A549 (cell line): ENCODE results near the gene OLFM1. TPM values are rescaled to one million over a fixed set of nuclear protein-coding genes. Genes with fewer than 3 reads are reported as not detected.

Experiments
- ATAC-seq, 2 experiments: fragments of 200-7000 bp in 1 of 2; fragments of >200 bp in 1 of 2; cut with Nextera tagmentation in 1 of 2; cut with Tn5 transposase in 1 of 2; 3 replicates each; pipeline versions ENCODE4 v1.8.0 to v1.9.1; 2018 to 2020; ENCODE audit warnings: mild to moderate bottlenecking in 1 of 2, moderate library complexity in 1 of 2
- CTCF ChIA-PET: fragments of 300-600 bp; sonication (Branson Sonifier 250); formaldehyde crosslinking; extraction: SDS; loops from one replicate; lab custom pipeline; 2021; ENCODE audit warnings: antibody characterized with exemption, inconsistent platforms; lab: Yijun Ruan, JAX
- POLR2A ChIA-PET: fragments of 350-600 bp; formaldehyde crosslinking; extraction: SDS; loops from one replicate; lab custom pipeline; 2021; ENCODE audit warnings: antibody characterized with exemption, inconsistent platforms; lab: Yijun Ruan, JAX
- DNase-seq, 2 experiments: peaks; one replicate each; pipeline versions ENCODE4 v3.0.0 to v3.0.0-alpha.2; 2011 to 2016; ENCODE audit warnings: low read depth in 1 of 2, low spot score in 1 of 2
- FAIRE-seq: peaks from 2 replicates; lab custom pipeline; 2011; peaks lifted over from hg19 to GRCh38; lab: Jason Lieb, UNC
- H3K27ac ChIP-seq, 2 experiments: fragments of >200 bp; sonication (Bioruptor Twin); formaldehyde crosslinking; 3 replicates each; pipeline ENCODE4 v1.5.1; 2016 to 2017
- H3K4me1 ChIP-seq: fragments of >200 bp; sonication (Bioruptor Twin); formaldehyde crosslinking; 3 replicates; pipeline ENCODE4 v1.6.1; 2016
- H3K4me2 ChIP-seq: fragments of >200 bp; sonication (Bioruptor Twin); formaldehyde crosslinking; 3 replicates; pipeline ENCODE4 v1.6.1; 2016
- H3K4me3 ChIP-seq: fragments of >200 bp; sonication (Bioruptor Twin); formaldehyde crosslinking; 3 replicates; pipeline ENCODE4 v1.5.1; 2016
- H3K9me3 ChIP-seq: fragments of >200 bp; sonication (Bioruptor Twin); formaldehyde crosslinking; 3 replicates; pipeline ENCODE4 v1.6.1; 2016
- CBX2 ChIP-seq: fragments of 200-600 bp; sonication (generic); IDR thresholded peaks from 2 replicates; pipeline ENCODE4 v1.6.1; 2016; ENCODE audit warnings: low read depth, mild to moderate bottlenecking, borderline replicate concordance
- CEBPB ChIP-seq, 2 experiments: fragments of >200 bp in 1 of 2; sonication (Bioruptor Twin) in 1 of 2; formaldehyde crosslinking in 1 of 2; IDR thresholded peaks; 2 replicates each; pipeline ENCODE4 v1.6.1; 2012 to 2016
- CHD2 ChIP-seq: fragments of 150-350 bp; IDR thresholded peaks from 2 replicates; pipeline ENCODE4 v1.6.1; 2014; ENCODE audit warnings: low read length; ENCODE audit not compliant: partially characterized antibody
- CHD4 ChIP-seq: fragments of 200-600 bp; sonication (generic); IDR thresholded peaks from 2 replicates; pipeline ENCODE4 v1.6.1; 2016; ENCODE audit warnings: antibody characterized with exemption, mild to moderate bottlenecking, borderline replicate concordance
- FOSB ChIP-seq: fragments of 250-450 bp; sonication (Bioruptor Pico); IDR thresholded peaks from 2 replicates; pipeline ENCODE4 v1.5.0; 2020; ENCODE audit warnings: mild to moderate bottlenecking, moderate library complexity
- FOSL2 ChIP-seq, 2 experiments: fragments of 450-650 bp in 1 of 2; fragments of >200 bp in 1 of 2; sonication (Bioruptor Twin) in 1 of 2; formaldehyde crosslinking; IDR thresholded peaks; 2 replicates each; pipeline versions ENCODE4 v1.5.0 to v1.6.1; 2016 to 2020; ENCODE audit warnings: mild to moderate bottlenecking in 1 of 2, moderate library complexity in 1 of 2
- FOXS1 ChIP-seq: fragments of 250-450 bp; sonication (Bioruptor Pico); IDR thresholded peaks from 2 replicates; pipeline ENCODE4 v1.5.0; 2020; ENCODE audit warnings: mild to moderate bottlenecking, moderate library complexity
- HEYL ChIP-seq: fragments of 250-450 bp; sonication (Bioruptor Pico); IDR thresholded peaks from 2 replicates; pipeline ENCODE4 v1.8.0; 2021; ENCODE audit warnings: mild to moderate bottlenecking, moderate library complexity
- JUNB ChIP-seq: fragments of >200 bp; sonication (Bioruptor Twin); formaldehyde crosslinking; IDR thresholded peaks from 2 replicates; pipeline ENCODE4 v1.6.1; 2016
- KDM5A ChIP-seq: fragments of 200-600 bp; sonication (generic); IDR thresholded peaks from 2 replicates; pipeline ENCODE4 v1.6.1; 2016; ENCODE audit warnings: antibody characterized with exemption, mild to moderate bottlenecking
- MAZ ChIP-seq: fragments of 150-350 bp; IDR thresholded peaks from 2 replicates; pipeline ENCODE4 v1.6.1; 2014; ENCODE audit warnings: antibody characterized with exemption, low read depth, low read length, borderline replicate concordance
- MYC ChIP-seq: IDR thresholded peaks from 2 replicates; pipeline ENCODE4 v1.6.1; 2012; ENCODE audit warnings: mild to moderate bottlenecking, inconsistent platforms, low read length, improper control_type of control experiment, borderline replicate concordance
- RCOR1 ChIP-seq: fragments of 150-350 bp; IDR thresholded peaks from 2 replicates; pipeline ENCODE4 v1.6.1; 2014; ENCODE audit warnings: antibody characterized with exemption, low read length, low read depth
- RNF2 ChIP-seq: fragments of 200-600 bp; sonication (generic); IDR thresholded peaks from 2 replicates; pipeline ENCODE4 v1.6.1; 2016; ENCODE audit warnings: low read depth, mild to moderate bottlenecking, antibody characterized with exemption, moderate library complexity, borderline replicate concordance
- WGBS: methylation state at CpG from one replicate; pipeline ENCODE4 v1.1.6; 2017; ENCODE audit errors: missing lambda C conversion rate; 5-methylcytosine and 5-hydroxymethylcytosine counted together
- polyA plus RNA-seq, 4 experiments: library from polyadenylated mRNA; depleted of rRNA in 3 of 4; stranded (reverse); fragments of >200 nt; fragmentation: RNase III in 1 of 4; extraction: RNeasy Plus Mini Kit Qiagen cat#74134 plus additional on column Dnase treatment in 1 of 4; gene quantifications; 2 replicates in 3 of 4; 3 replicates in 1 of 4; pipeline ENCODE4 v1.2.3, GENCODE V29; 2011 to 2017
- TF ChIP-seq, protein P1 (sequence below): fragments of 250-450 bp; sonication (Bioruptor Pico); IDR thresholded peaks from 2 replicates; pipeline ENCODE4 v1.5.0; 2020; ENCODE audit warnings: low read depth, mild to moderate bottlenecking, moderate library complexity
- TF ChIP-seq, protein P2 (sequence below): fragments of 150-350 bp; IDR thresholded peaks from 2 replicates; pipeline ENCODE4 v1.6.1; 2014; ENCODE audit warnings: low read depth, mild to moderate bottlenecking, low read length
- TF ChIP-seq, protein P3 (sequence below): fragments of 200-600 bp; sonication (generic); IDR thresholded peaks from 2 replicates; pipeline ENCODE4 v1.6.1; 2016; ENCODE audit warnings: antibody characterized with exemption, mild to moderate bottlenecking, moderate library complexity
- TF ChIP-seq, protein P4 (sequence below): fragments of 450-650 bp; IDR thresholded peaks from 2 replicates; pipeline ENCODE4 v1.6.1; 2014; ENCODE audit warnings: antibody characterized with exemption
- TF ChIP-seq, protein P5 (sequence below): IDR thresholded peaks from 2 replicates; pipeline ENCODE4 v1.6.1; 2012
- TF ChIP-seq, protein P6 (sequence below): IDR thresholded peaks from 2 replicates; pipeline ENCODE4 v1.6.1; 2012
- TF ChIP-seq, protein P7 (sequence below): fragments of >200 bp; sonication (Bioruptor Twin); formaldehyde crosslinking; IDR thresholded peaks from 3 replicates; pipeline ENCODE4 v1.5.1; 2016

Gene OLFM1
- polyA plus RNA-seq, 2 of the 4 experiments (the other 2 are of a cell fraction), result 2.7 to 10.5 TPM

DNA sequence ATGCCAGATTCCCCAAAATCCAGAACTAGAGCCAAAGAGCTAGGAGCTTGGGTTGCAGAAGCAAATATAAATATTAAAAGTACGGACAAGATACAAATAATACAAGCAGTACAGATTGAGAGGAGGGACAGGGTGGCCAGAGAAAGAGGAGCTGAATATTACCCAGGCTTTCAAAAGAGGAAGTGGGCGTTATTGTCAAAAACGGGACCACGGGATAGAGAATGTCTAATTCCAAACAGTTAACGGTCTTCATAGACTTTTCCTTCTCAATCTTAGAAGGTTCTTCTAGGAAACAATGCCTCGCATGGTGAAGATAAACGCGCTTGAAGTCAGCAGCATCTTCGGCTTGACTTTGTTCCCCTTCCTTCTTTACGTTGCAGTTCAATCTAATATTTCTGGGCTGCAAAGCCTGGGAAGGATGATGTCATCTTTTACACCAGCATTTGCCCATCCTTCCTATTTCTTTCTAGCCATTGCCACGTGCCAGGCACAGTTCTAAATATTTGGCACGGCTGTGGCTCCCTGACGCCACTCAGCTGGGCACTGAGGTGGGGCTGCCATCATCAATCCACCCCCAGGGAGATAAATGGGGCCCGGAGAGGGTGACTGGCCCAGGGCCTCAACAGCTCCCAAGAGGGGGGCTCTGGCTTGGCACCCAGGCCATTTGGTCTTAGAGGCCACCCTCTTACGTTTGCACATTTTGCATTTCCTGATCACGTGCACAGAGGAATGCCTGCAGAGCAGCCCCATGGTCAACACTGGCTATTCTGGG lies 16.3 kb upstream of the OLFM1 start:
- FAIRE-seq, result no peak

DNA sequence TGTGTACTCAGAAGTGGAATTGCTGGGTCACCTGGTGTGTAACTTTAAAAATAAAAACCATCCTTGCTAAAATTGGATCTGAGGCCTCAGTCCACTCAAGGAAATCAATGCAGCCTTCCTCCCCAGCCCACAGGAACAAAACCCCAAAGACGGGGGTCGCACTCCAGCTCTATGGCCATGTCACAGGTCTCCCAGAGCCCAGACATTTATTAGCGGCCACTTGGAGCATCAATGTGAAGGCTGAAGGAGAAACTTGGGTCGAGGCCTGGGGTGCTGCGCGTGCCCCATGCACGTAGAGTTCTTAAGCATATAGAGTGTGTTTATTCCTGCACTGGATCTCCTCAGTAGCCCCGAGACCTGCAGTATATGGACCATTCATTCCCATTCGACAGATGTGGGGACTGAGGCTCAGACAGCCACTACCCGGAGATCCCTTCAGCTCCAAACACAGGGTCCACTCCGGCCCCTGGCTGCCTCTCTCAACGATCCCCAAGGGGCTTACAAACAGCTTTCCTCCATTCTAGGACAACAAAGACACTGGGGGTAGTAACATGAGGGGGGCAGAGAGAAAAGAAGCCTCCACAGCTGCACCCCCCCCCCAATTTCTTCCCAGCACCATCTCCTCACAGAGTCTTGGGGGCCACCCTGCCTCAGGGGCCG lies 14.3 kb upstream of the OLFM1 start:
- CTCF ChIA-PET, result interaction anchor here (0.9 to 18.8 kb wide), 4 partner anchors 12 to 339 kb away, joined by 3 to 414 read pairs (median 22); partner anchors contain the start of gene OLFM1
- no peaks in the 10 kb centered on the region for H3K4me1 ChIP-seq
- ATAC-seq (no peak), DNase-seq (no peak), FAIRE-seq (no peak)
- POLR2A ChIA-PET, result no interaction called here
- H3K4me3 ChIP-seq, result no peak overlapping the region
- H3K9me3 ChIP-seq, result no peaks in the 10 kb centered on the region
- WGBS, result 34% methylated on average over 13 of the region's 13 CpGs
- no peak overlapping the region for H3K4me2 ChIP-seq
- no peak overlapping the region for H3K27ac ChIP-seq
- TF ChIP-seq, protein P1, sequence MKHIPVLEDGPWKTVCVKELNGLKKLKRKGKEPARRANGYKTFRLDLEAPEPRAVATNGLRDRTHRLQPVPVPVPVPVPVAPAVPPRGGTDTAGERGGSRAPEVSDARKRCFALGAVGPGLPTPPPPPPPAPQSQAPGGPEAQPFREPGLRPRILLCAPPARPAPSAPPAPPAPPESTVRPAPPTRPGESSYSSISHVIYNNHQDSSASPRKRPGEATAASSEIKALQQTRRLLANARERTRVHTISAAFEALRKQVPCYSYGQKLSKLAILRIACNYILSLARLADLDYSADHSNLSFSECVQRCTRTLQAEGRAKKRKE, result no peak
- no peak for TF ChIP-seq FOSL2 (IDR thresholded peaks at IDR 0.05)
- TF ChIP-seq FOSL2 (CRISPR knock-in tag; IDR thresholded peaks at IDR 0.05), result no peak
- TF ChIP-seq CBX2, result no peak
- no peak for TF ChIP-seq JUNB
- no peak for TF ChIP-seq KDM5A
- TF ChIP-seq, protein P2, sequence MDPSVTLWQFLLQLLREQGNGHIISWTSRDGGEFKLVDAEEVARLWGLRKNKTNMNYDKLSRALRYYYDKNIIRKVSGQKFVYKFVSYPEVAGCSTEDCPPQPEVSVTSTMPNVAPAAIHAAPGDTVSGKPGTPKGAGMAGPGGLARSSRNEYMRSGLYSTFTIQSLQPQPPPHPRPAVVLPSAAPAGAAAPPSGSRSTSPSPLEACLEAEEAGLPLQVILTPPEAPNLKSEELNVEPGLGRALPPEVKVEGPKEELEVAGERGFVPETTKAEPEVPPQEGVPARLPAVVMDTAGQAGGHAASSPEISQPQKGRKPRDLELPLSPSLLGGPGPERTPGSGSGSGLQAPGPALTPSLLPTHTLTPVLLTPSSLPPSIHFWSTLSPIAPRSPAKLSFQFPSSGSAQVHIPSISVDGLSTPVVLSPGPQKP, result no peak
- no peak for TF ChIP-seq RNF2
- no peak for TF ChIP-seq MYC
- no peak for TF ChIP-seq CEBPB (IDR thresholded peaks at IDR 0.05)
- TF ChIP-seq, protein P3, sequence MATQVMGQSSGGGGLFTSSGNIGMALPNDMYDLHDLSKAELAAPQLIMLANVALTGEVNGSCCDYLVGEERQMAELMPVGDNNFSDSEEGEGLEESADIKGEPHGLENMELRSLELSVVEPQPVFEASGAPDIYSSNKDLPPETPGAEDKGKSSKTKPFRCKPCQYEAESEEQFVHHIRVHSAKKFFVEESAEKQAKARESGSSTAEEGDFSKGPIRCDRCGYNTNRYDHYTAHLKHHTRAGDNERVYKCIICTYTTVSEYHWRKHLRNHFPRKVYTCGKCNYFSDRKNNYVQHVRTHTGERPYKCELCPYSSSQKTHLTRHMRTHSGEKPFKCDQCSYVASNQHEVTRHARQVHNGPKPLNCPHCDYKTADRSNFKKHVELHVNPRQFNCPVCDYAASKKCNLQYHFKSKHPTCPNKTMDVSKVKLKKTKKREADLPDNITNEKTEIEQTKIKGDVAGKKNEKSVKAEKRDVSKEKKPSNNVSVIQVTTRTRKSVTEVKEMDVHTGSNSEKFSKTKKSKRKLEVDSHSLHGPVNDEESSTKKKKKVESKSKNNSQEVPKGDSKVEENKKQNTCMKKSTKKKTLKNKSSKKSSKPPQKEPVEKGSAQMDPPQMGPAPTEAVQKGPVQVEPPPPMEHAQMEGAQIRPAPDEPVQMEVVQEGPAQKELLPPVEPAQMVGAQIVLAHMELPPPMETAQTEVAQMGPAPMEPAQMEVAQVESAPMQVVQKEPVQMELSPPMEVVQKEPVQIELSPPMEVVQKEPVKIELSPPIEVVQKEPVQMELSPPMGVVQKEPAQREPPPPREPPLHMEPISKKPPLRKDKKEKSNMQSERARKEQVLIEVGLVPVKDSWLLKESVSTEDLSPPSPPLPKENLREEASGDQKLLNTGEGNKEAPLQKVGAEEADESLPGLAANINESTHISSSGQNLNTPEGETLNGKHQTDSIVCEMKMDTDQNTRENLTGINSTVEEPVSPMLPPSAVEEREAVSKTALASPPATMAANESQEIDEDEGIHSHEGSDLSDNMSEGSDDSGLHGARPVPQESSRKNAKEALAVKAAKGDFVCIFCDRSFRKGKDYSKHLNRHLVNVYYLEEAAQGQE, result no peak
- no peak for TF ChIP-seq MAZ
- TF ChIP-seq RCOR1, result no peak
- no peak for TF ChIP-seq FOSB
- no peak for TF ChIP-seq CHD4
- TF ChIP-seq, protein P4, sequence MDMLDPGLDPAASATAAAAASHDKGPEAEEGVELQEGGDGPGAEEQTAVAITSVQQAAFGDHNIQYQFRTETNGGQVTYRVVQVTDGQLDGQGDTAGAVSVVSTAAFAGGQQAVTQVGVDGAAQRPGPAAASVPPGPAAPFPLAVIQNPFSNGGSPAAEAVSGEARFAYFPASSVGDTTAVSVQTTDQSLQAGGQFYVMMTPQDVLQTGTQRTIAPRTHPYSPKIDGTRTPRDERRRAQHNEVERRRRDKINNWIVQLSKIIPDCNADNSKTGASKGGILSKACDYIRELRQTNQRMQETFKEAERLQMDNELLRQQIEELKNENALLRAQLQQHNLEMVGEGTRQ, result no peak

More for the DNA sequence above, 16.3 kb upstream of the OLFM1 start:
- H3K4me3 ChIP-seq, result no peak overlapping the region
- DNase-seq (no peak), ATAC-seq (no peak)
- H3K4me1 ChIP-seq, result no peaks in the 10 kb centered on the region
- H3K4me2 ChIP-seq, result no peak overlapping the region
- H3K27ac ChIP-seq, result no peak overlapping the region
- POLR2A ChIA-PET, result no interaction called here
- H3K9me3 ChIP-seq, result no peaks in the 10 kb centered on the region
- 27% methylated on average over 16 of the region's 16 CpGs for WGBS
- TF ChIP-seq CHD2 (no peak), HEYL (CRISPR knock-in tag) (no peak), CEBPB (IDR thresholded peaks at IDR 0.05) (no peak), FOSB (no peak), JUNB (no peak), MYC (no peak), FOXS1 (CRISPR knock-in tag) (no peak), FOSL2 (IDR thresholded peaks at IDR 0.05) (no peak), FOSL2 (CRISPR knock-in tag; IDR thresholded peaks at IDR 0.05) (no peak)
- TF ChIP-seq, protein P5, sequence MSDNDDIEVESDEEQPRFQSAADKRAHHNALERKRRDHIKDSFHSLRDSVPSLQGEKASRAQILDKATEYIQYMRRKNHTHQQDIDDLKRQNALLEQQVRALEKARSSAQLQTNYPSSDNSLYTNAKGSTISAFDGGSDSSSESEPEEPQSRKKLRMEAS, result no peak
- TF ChIP-seq, protein P6, sequence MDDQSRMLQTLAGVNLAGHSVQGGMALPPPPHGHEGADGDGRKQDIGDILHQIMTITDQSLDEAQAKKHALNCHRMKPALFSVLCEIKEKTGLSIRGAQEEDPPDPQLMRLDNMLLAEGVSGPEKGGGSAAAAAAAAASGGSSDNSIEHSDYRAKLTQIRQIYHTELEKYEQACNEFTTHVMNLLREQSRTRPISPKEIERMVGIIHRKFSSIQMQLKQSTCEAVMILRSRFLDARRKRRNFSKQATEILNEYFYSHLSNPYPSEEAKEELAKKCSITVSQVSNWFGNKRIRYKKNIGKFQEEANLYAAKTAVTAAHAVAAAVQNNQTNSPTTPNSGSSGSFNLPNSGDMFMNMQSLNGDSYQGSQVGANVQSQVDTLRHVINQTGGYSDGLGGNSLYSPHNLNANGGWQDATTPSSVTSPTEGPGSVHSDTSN, result no peak
- TF ChIP-seq, protein P7, sequence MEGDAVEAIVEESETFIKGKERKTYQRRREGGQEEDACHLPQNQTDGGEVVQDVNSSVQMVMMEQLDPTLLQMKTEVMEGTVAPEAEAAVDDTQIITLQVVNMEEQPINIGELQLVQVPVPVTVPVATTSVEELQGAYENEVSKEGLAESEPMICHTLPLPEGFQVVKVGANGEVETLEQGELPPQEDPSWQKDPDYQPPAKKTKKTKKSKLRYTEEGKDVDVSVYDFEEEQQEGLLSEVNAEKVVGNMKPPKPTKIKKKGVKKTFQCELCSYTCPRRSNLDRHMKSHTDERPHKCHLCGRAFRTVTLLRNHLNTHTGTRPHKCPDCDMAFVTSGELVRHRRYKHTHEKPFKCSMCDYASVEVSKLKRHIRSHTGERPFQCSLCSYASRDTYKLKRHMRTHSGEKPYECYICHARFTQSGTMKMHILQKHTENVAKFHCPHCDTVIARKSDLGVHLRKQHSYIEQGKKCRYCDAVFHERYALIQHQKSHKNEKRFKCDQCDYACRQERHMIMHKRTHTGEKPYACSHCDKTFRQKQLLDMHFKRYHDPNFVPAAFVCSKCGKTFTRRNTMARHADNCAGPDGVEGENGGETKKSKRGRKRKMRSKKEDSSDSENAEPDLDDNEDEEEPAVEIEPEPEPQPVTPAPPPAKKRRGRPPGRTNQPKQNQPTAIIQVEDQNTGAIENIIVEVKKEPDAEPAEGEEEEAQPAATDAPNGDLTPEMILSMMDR, result no peak
- TF ChIP-seq, all 56 proteins: peak for 0
- CTCF ChIA-PET, result interaction anchor here (1.2 to 2.7 kb wide), 5 partner anchors 9 to 381 kb away, joined by 3 to 16 read pairs (median 5); no protein-coding TSS in a partner anchor
